Measurements from ENCODE around the gene MGMT. TPM values are rescaled to one million over a fixed set of nuclear protein-coding genes. Genes with fewer than 3 reads are reported as not detected.

Gene MGMT
- total RNA-seq, 4 donors from 2014 or later: 16.5 to 37.5 (median 32.1) TPM

DNA sequence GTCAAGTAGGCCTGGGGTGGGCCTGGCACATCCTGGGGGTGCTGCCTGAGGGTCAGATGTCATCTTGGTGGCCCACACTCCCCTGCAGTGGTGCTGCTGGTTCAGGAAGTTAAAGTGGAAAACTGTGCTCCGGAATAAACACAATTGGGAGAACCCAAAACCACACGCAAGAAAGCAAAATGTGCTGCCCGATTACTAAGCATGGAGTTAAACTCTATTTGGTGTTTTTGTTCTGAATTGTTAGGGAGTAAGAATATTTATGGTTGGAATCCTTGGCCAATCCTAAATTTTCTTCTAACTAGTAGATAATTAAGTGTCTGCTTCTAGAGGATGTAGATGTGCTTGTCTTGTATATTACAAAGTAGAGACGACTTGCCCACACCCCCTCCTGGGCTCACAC lies 131.4 kb downstream of the MGMT start:
- no peaks in the 10 kb centered on the region for H3K27me3 ChIP-seq
- no peaks in the 10 kb centered on the region for H3K4me1 ChIP-seq
- no peak overlapping the region for H3K4me3 ChIP-seq
- ATAC-seq: no peak
- H3K27ac ChIP-seq: no peak overlapping the region
- 93 to 94% methylated on average over 4 of the region's 4 CpGs for WGBS, 2 donors (ENCODE audit: low coverage in 1 of 2)
- TF ChIP-seq EP300 (IDR thresholded peaks at IDR 0.05): no peak
- TF ChIP-seq POLR2A (IDR thresholded peaks at IDR 0.05): no peak
- no peak for TF ChIP-seq CTCF (IDR thresholded peaks at IDR 0.05)
- TF ChIP-seq POLR2AphosphoS5 (IDR thresholded peaks at IDR 0.05): no peak
- peaks cover 0 to 8% (median 0%) of the 10 kb centered on the region in 3 donors for H3K9me3 ChIP-seq
- no peaks in the 10 kb centered on the region for H3K36me3 ChIP-seq

DNA sequence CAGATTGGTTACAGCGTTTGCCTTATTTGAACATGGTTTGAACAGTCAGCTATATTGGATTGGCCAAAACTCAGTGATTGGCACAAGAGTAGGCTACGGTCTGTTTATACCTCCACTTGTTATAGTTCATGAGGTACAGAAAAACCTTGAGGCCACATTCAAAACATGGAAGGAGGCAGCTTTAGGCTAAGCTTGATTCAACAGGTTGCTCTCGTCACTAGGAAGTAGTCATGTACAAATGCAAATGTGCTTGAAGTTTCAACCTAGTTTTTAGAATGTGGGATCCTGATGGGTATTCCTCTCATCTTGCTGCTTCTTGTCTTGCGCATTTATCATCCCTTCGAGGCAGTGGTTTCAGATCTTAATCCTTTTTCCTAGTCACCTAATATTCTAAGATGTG lies 132.1 kb downstream of the MGMT start:
- H3K36me3 ChIP-seq: no peaks in the 10 kb centered on the region
- 87 to 90% methylated on average over 4 to 5 of the region's 5 CpGs for WGBS, 2 donors (ENCODE audit: low coverage in 1 of 2)
- H3K4me3 ChIP-seq: no peak overlapping the region
- TF ChIP-seq POLR2A (IDR thresholded peaks at IDR 0.05) (no peak), EP300 (IDR thresholded peaks at IDR 0.05) (no peak), POLR2AphosphoS5 (IDR thresholded peaks at IDR 0.05) (no peak), CTCF (IDR thresholded peaks at IDR 0.05) (no peak)
- no peaks in the 10 kb centered on the region for H3K27me3 ChIP-seq
- no peaks in the 10 kb centered on the region for H3K4me1 ChIP-seq
- no peak overlapping the region for H3K27ac ChIP-seq
- peaks cover 0 to 4% (median 0%) of the 10 kb centered on the region in 3 donors for H3K9me3 ChIP-seq
- no peak for ATAC-seq

- Histone ChIP-seq H3K4me1 (no peaks in the 10 kb centered on the region), H3K9me3 (no peaks in the 10 kb centered on the region), H3K27ac (no peak overlapping the region), H3K4me3 (no peak overlapping the region), H3K36me3 (no peaks in the 10 kb centered on the region), H3K27me3 (no peaks in the 10 kb centered on the region)
- no peak for TF ChIP-seq EP300 (IDR thresholded peaks at IDR 0.05)
- TF ChIP-seq CTCF (IDR thresholded peaks at IDR 0.05): no peak
- TF ChIP-seq POLR2AphosphoS5 (IDR thresholded peaks at IDR 0.05): no peak
- no peak for TF ChIP-seq POLR2A (IDR thresholded peaks at IDR 0.05)
- no peak for ATAC-seq
- WGBS, 2 donors (ENCODE audit: low coverage in 1 of 2): 89% methylated on average over 7 to 10 of the region's 10 CpGs
Measured at GRCh38 chr10:129601737-129602136, 134.7 kb downstream of the MGMT start.

DNA sequence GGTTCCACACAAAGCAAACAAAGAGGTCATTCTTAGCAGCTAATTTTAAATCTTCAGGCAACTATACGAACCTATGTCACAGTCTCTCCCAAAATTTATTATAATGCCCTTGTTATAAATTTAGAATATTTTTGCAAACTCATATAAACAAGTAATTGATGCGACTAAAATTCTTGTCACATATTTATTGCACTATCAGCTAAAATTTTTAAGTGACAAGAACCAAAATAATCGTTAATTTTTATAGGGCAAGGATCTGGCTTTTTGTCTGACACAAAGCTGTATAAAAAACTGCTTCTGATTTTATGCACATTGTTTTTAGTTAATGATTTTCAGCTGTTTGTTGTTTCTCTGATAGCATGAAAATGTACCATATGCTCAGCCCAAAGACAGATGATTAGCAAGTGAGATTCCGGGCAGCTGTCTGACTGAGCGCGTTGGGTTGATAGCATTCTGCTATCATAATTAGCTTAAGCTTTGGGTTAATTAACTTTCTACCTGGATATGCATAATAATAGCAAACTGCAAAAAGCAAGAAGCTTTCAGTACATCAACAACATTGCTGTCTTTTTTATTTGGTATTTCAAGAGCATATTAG lies 136.0 kb downstream of the MGMT start:
- ATAC-seq: no peak
- no peaks in the 10 kb centered on the region for H3K4me1 ChIP-seq
- WGBS, 2 donors (ENCODE audit: low coverage in 1 of 2): 84 to 88% methylated on average over 6 of the region's 6 CpGs
- no peak overlapping the region for H3K4me3 ChIP-seq
- no peaks in the 10 kb centered on the region for H3K9me3 ChIP-seq
- TF ChIP-seq POLR2AphosphoS5 (IDR thresholded peaks at IDR 0.05) (no peak), CTCF (IDR thresholded peaks at IDR 0.05) (no peak), EP300 (IDR thresholded peaks at IDR 0.05) (no peak)
- no peaks in the 10 kb centered on the region for H3K27me3 ChIP-seq
- no peak overlapping the region for H3K27ac ChIP-seq
- no peaks in the 10 kb centered on the region for H3K36me3 ChIP-seq

DNA sequence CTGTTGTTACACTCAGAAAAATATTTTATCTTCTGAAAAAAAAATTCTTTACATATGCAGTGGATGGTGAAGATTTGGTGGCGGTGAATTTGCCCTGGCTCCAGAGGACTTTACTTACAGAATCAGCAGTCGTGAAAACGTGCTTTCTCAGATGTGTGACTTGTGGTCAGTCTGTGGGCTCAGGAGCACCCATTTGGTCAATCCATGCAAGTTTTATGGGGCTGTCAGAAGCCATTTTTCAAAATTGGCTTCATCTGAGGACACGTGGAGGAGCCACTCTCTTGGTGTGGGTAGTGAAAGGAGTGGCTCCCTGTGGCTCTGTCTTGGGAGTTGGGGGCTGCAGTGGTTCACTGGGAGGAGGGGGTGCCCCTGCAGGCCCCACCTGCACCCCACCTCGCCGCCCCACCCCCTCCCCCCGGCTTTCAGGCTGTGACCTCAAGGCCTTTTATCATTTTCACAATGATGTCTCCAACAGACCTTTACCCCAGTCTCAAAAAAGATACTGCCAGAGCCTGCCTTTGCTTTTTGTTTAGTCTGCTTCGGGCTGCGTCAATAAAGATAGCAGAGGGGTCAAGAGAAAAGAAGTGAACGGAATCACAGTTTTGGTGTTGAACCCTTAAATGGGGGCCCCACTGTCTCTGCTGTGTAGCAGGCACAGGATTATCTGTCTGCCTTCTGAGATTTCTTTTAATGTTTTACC lies 137.4 kb downstream of the MGMT start:
- WGBS, 2 donors (ENCODE audit: low coverage in 1 of 2): 92 to 94% methylated on average over 3 to 6 of the region's 10 CpGs
- H3K4me3 ChIP-seq: no peak overlapping the region
- no peaks in the 10 kb centered on the region for H3K27me3 ChIP-seq
- H3K36me3 ChIP-seq: no peaks in the 10 kb centered on the region
- ATAC-seq: no peak
- no peaks in the 10 kb centered on the region for H3K4me1 ChIP-seq
- no peak overlapping the region for H3K27ac ChIP-seq
- TF ChIP-seq EP300 (IDR thresholded peaks at IDR 0.05): no peak
- TF ChIP-seq POLR2A (IDR thresholded peaks at IDR 0.05): no peak
- no peak for TF ChIP-seq POLR2AphosphoS5 (IDR thresholded peaks at IDR 0.05)
- TF ChIP-seq CTCF (IDR thresholded peaks at IDR 0.05): no peak
- H3K9me3 ChIP-seq: no peaks in the 10 kb centered on the region
